GM18873 (cell line): Measurements from ENCODE around the gene USP7.
"Not testable (repeated sequence)": the region's sequence is repeated elsewhere in the genome, so short reads cannot be mapped to it uniquely, and the experiment has no call there.

Experiments
- ATAC-seq: cut with Tn5 transposase; IDR thresholded peaks from one replicate; pipeline ENCODE4 v1.9.1; 2021; ENCODE audit warnings: mild to moderate bottlenecking, moderate library complexity, moderate number of reproducible peaks; ENCODE audit not compliant: unreplicated experiment, low FRiP score

The USP7 gene

GRCh38 chr16:8852534-8852933 is 111.2 kb downstream of the USP7 start:
- ATAC-seq: no peak

GRCh38 chr16:8851761-8852403 is 111.8 kb downstream of the USP7 start:
- no peak for ATAC-seq

- ATAC-seq: no peak
These were observed 113.3 kb downstream of the USP7 start for GRCh38 chr16:8850279-8850885.

GRCh38 chr16:8849411-8850011 is 114.2 kb downstream of the USP7 start:
- ATAC-seq: no peak

GRCh38 chr16:8848939-8849391 is 114.7 kb downstream of the USP7 start:
- no peak for ATAC-seq

- ATAC-seq: no peak
These were observed 115.3 kb downstream of the USP7 start for GRCh38 chr16:8848231-8848938.

- ATAC-seq: no peak
These were observed 116.1 kb downstream of the USP7 start for GRCh38 chr16:8847623-8848022.

GRCh38 chr16:8847145-8847544 is 116.6 kb downstream of the USP7 start:
- ATAC-seq: no peak

- ATAC-seq: no peak
These were observed 117.2 kb downstream of the USP7 start for GRCh38 chr16:8846401-8846932.

- no peak for ATAC-seq
These were observed 117.9 kb downstream of the USP7 start for GRCh38 chr16:8845699-8846298.

GRCh38 chr16:8843296-8843695 is 120.4 kb downstream of the USP7 start:
- not testable (repeated sequence) for ATAC-seq
